ENCODE results near the gene REM2.

DNA sequence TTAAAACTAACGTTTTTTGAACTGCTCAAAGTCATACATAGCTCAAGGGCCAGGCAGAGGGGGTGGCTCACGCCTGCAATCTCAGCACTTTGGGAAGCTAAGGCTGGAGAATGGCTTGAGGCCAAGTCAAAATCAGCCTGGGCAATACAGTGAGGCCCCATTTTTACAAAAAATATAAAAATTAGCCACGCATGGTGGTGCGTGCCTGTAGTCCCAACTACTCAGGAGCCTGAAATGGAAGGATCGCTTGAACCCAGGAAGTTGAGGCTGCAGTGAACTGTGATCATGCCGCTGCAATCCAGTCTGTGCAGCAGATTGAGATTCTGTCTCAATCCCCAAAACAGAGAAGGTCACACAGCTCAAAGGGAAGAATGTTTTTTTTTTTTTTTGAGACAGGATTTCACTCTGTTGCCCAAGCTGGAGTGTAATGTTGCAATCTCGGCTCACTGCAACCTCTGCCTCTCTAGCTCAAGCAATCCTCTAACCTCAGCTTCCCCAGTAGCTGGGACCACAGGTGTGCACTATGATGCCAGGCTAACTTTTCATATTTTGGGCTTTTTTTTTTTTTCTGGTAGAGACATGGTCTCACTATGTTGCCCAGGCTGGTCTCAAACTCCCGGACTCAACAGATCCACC is 33.0 kb downstream of the REM2 start:
- TF ChIP-seq RAD21 (IDR thresholded peaks at IDR 0.05) (peak in 1 of 2 donors; percentile 24), CTCF (IDR thresholded peaks at IDR 0.05; ENCODE audit: low read depth, low read length, missing input control) (no peak), JUND (IDR thresholded peaks at IDR 0.05) (peak; percentile 36 to 58), NR2F2 (IDR thresholded peaks at IDR 0.05) (no peak), YY1 (IDR thresholded peaks at IDR 0.05) (peak; percentile 43), TAF1 (conservative IDR thresholded peaks at IDR 0.05) (no peak), REST (IDR thresholded peaks at IDR 0.05) (no peak), RXRA (IDR thresholded peaks at IDR 0.05) (peak; percentile 71 to 83), SP1 (IDR thresholded peaks at IDR 0.05) (peak; percentile 56), ATF3 (IDR thresholded peaks at IDR 0.05) (peak; percentile 18), HNF4G (IDR thresholded peaks at IDR 0.05) (no peak), GABPA (IDR thresholded peaks at IDR 0.05 in 1 of 2, conservative IDR thresholded peaks at IDR 0.05 in 1 of 2) (peak in 1 of 2 donors; percentile 30), HNF4A (conservative IDR thresholded peaks at IDR 0.05) (peak; percentile 65 to 68)
- TF ChIP-seq, protein P1, sequence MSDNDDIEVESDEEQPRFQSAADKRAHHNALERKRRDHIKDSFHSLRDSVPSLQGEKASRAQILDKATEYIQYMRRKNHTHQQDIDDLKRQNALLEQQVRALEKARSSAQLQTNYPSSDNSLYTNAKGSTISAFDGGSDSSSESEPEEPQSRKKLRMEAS (IDR thresholded peaks at IDR 0.05), result no peak

Data from liver (tissue), 3 donors.